Right renal cortex interstitium (tissue), 3 donors: ENCODE measurements around the gene FOXRED1. TPM values are rescaled to one million over a fixed set of nuclear protein-coding genes. Genes with fewer than 3 reads are reported as not detected.
"Not testable (repeated sequence)": the region's sequence is repeated elsewhere in the genome, so short reads cannot be mapped to it uniquely, and the experiment has no call there.

Experiments used
- DNase-seq, 3 donors: peaks; one replicate each; pipeline ENCODE4 v3.0.0-alpha.2; 2013; ENCODE audit warnings: low read depth in 3 of 3, low spot score in 2 of 3
- polyA plus RNA-seq, 3 donors: library from polyadenylated mRNA; unstranded; fragments of 120-200 nt; gene quantifications; one replicate each; pipeline ENCODE4 v1.2.1, GENCODE V29; 2013; ENCODE audit not compliant: insufficient read length in 3 of 3

Gene FOXRED1
- polyA plus RNA-seq, 3 donors: 30.1 to 33.6 (median 31.9) TPM

GRCh38 chr11:126268361-126268707, 620 bp upstream of the FOXRED1 start:
- no peak for DNase-seq

DNA sequence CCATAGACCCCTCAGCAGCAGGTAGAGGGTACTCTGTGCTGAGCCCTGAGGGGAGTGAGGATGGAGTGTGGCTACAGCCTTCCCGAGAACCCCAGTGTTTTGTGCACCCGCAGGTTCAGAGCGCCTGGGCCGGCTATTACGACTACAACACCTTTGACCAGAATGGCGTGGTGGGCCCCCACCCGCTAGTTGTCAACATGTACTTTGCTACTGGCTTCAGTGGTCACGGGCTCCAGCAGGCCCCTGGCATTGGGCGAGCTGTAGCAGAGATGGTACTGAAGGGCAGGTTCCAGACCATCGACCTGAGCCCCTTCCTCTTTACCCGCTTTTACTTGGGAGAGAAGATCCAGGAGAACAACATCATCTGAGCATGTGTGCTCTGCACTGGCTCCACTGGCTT, 8.4 kb downstream of the FOXRED1 start:
- DNase-seq: no peak

DNA sequence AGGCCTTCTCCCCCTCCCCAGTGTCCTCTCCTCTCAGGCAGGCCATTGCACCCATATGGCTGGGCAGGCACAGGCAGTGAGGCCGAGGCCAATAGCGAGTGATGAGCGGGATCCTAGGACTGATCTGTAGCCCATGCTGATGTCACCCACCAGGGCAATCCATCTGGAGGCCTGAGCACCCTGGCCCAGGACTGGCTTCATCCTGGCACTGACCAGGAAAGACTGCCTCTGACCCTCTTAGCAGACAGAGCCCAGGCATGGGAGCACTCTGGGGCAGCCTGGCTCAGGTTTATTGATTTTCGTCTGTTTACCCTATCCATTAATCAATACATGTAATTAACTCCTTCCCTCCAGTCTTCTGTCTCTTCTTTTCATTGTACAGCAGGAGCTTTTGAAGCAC, 8.8 kb downstream of the FOXRED1 start:
- no peak for DNase-seq

GRCh38 chr11:126279191-126279590, 10.2 kb downstream of the FOXRED1 start:
- no peak for DNase-seq

GRCh38 chr11:126280595-126280994, 11.6 kb downstream of the FOXRED1 start:
- DNase-seq: no peak

DNA sequence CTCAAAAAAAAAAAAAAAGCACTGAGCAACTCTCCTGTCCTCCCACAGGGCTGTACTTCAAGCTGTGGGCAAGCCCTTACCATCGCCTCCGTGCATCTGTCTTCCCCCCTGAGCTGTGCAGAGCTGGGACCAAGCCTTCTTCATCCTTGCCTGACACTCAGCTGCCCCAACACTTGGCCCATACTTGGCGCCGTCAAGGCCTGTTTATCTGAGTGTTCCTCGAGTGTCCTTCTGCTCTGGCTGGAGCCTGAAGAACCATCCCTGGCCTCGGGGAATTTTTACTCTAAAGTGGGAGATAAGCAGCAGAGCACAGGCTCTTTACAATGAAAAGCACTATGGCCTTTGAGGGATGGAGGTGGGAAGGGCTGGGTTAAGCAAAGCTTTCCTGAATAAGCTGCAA, 12.3 kb downstream of the FOXRED1 start:
- DNase-seq: no peak

DNA sequence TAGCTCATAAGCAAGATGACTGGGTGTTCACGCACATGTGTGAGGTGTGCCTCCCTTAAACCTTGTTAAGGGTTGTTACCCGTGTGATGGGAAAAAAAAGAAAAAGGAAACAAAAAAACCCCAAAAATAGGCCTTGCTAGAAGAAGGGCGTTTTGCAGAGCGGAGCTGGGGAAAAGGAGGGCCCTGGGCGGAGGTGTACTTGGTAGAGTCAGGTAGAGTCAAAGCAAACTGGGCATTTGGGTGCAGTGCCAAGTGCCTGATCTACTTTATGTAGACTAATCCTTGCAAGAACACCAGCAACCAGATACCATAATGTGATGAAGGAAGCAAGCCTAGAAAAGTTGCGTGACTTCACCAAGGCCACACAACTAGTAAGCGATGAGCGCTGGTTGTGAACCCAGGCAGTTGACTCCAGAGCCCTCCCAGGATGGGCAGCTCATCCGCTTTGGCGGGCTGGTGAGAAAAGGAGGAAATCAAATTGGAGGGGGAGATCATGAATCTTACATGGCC, 12.8 kb downstream of the FOXRED1 start:
- no peak for DNase-seq

DNA sequence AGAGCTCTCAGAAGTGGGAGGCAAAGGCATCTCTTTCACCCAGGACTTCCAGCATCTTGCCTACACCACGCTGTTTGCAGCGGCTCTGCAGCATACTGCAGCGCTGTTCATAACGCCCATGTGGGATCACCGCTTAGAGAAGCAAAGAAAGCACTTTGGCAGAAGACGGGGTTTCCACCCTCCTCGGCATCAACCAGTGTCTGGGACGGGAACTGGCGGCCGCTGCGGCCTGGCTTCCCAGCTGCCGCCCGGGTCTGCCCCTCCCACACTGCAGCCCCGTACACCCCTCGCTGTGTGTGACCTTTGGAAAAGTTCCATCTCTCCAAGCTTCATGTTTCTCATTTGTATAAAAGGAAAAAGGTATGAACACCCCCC, 13.4 kb downstream of the FOXRED1 start:
- no peak for DNase-seq

- peak in 1 of 3 donors; percentile 45 for DNase-seq
Observed at GRCh38 chr11:126282736-126283591, 14.0 kb downstream of the FOXRED1 start, which contains the start of gene TIRAP. TSS of gene TIRAP (plus strand) at chr11:126283093. CDS start at chr11:126290895, 7,802 bp downstream.

DNA sequence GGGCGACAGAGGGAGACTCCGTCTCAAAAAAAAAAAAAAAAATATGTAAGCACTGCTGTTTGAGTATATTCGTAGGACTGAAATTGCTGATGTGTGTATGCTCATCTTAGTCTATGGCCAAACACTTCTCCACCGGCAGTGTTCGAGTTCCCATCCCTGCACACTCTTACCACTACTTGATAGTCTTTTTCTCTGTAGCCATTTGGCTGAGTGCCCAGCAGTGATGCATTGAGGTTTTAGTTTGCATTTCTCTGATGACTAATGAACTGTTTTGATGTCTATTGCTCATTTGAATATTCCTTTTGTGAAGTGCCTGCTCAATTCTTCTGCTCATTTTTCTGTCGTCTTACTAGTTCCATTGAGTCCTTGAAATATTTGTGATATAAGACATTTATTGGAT, 15.9 kb downstream of the FOXRED1 start:
- DNase-seq: no peak

- no peak for DNase-seq
Observed at GRCh38 chr11:126288237-126288636, 19.3 kb downstream of the FOXRED1 start.

- no peak for DNase-seq
Observed at GRCh38 chr11:126290887-126291286, 21.9 kb downstream of the FOXRED1 start.

DNA sequence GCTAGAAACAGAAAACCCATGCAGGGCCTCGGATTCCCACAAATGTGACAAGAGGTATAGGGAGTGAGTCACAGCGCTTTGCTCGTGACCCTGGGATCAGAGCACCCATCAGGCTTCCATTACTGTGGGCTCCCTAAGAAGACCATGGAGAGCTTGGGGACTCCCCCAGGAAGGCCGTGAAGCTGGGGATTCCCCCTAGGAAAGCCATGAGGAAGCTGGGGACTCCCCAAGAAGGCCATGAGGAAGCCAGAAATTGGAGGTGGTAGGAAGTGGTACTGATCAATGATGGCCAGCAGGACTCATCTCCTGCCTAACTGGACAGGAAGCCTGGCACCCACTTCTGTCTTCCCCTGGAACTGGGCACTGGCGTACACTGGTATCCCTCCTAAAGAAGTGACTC, 24.8 kb downstream of the FOXRED1 start:
- no peak for DNase-seq

DNA sequence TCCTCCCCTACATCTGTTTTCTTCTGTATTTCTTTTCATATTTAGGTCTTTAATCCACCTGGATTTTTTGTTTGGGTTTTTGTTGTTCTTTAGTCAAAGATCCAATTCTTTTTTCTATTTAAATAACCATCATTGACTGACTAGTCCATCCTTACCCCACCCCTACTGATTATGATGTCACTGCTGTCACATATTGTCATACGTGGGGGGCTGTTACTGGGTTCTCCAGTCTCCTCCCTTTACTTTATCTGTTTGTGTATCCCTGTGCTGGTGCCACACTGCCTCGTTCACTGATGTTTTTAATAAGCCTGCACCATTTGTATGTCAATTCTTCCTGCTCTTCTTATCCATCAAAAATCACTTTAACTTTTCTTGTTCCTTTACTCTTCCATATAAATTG, 28.1 kb downstream of the FOXRED1 start:
- DNase-seq: no peak

- DNase-seq: peak; percentile 75 to 86 (median 81)
Observed at GRCh38 chr11:126303623-126304456, 34.9 kb downstream of the FOXRED1 start, which contains the start of gene DCPS. TSS of gene DCPS (plus strand) at chr11:126304060. CDS start at chr11:126304081, 21 bp downstream.

- DNase-seq: no peak
Observed at GRCh38 chr11:126304457-126305075, 35.6 kb downstream of the FOXRED1 start.

DNA sequence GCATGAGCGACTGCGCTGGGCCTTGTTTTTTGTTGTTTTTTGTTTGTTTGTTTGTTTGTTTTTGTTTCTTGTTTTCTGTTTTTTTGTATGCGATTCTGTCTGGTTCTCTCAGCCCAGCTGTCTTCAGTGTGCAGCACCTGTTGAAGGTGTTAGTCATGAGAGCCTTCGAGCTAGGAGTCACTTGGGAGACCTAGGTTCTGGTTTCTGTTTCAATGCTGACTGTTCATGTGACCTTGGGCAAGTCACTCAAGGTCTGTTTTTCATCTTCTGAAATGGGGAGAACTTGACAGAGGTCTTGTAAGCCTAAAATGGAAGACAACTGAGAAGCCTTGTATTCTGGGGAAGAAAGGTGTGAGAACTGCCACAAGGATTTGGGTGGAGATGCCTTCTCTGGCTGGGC, 36.7 kb downstream of the FOXRED1 start:
- DNase-seq: no peak

- DNase-seq: no peak
Observed at GRCh38 chr11:126307706-126308105, 38.8 kb downstream of the FOXRED1 start.

DNA sequence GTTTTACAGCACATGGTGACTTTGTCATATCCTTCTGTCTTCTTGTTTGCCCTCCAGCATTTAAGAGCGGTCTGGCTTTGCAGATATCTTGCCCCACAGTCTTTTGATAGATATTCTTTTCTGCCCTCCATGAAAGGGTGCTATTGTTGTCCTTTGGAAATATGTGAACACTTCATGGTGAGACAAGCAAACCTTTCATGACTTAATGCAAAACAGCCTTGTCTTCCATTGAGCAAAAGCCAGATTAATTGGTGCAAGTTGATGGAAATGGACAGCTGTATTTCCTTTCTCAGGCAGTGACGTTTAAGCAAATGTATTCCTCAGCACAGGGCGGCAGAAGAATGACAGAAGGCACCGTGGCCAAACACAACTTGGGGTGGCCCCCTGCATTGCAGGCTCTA, 39.3 kb downstream of the FOXRED1 start:
- no peak for DNase-seq

DNA sequence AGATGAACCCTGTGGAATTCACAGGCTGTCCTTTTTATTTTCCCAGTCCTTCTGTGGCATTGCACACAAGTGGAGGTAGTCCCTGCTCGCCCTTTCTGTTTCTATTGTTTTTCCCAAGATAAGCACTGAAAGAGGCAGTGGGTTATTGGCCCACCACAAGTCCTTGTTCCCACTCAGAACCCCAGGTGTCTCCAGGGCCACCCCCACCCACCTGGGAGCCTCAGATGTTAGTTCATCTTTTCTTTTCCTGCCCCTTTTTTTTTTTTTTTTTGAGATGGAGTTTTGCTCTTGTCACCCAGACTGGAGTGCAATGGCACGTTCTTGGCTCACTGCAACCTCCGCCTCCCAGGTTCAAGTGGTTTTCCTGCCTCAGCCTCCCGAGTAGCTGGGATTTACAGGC, 39.8 kb downstream of the FOXRED1 start:
- DNase-seq: not testable (repeated sequence)
